Mucosa of rectum (tissue), 2 donors: ENCODE results near the gene MPI.

Experiments used
- H3K27ac ChIP-seq, 2 donors: one replicate each; pipeline ENCODE4 v1.7.0; 2013; ENCODE audit warnings: inconsistent platforms in 2 of 2, low read depth in 2 of 2, low read length in 2 of 2
- H3K27me3 ChIP-seq, 2 donors: one replicate each; pipeline ENCODE4 v1.7.0; 2013; ENCODE audit warnings: low read length in 2 of 2; ENCODE audit not compliant: control insufficient read depth in 2 of 2, insufficient read depth in 2 of 2
- H3K36me3 ChIP-seq, 2 donors: one replicate each; pipeline ENCODE4 v1.7.0; 2013; ENCODE audit warnings: low read length in 2 of 2; ENCODE audit not compliant: control insufficient read depth in 2 of 2, insufficient read depth in 2 of 2
- H3K4me1 ChIP-seq, 2 donors: one replicate each; pipeline ENCODE4 v1.7.0; 2013; ENCODE audit warnings: low read length in 2 of 2, mild to moderate bottlenecking in 1 of 2; ENCODE audit not compliant: control insufficient read depth in 2 of 2, insufficient read depth in 2 of 2
- H3K4me3 ChIP-seq, 2 donors: one replicate each; pipeline ENCODE4 v1.7.0; 2013; ENCODE audit warnings: low read length in 2 of 2
- H3K9ac ChIP-seq, 2 donors: one replicate each; pipeline ENCODE4 v1.7.0; 2013; ENCODE audit warnings: low read length in 2 of 2, low read depth in 1 of 2, mild to moderate bottlenecking in 1 of 2
- H3K9me3 ChIP-seq, 2 donors: one replicate each; pipeline ENCODE4 v1.7.0; 2013; ENCODE audit warnings: low read length in 2 of 2; ENCODE audit not compliant: control insufficient read depth in 2 of 2
- donor health status: healthy.
- donor health status: Normal muscosa, but diverticular disease.

Gene MPI

GRCh38 chr15:74889883-74890664 is at the start of gene MPI:
MPI (plus strand) TSS chr15:74890042; CDS start chr15:74890074, 32 bp downstream.
- peaks cover 40% of the 10 kb centered on the region in 2 donors for H3K4me1 ChIP-seq
- peak within 1 kb of the TSS; percentile 51 to 86 for H3K27ac ChIP-seq

GRCh38 chr15:74840851-74841775 is 48.7 kb upstream of the MPI start:
- Histone ChIP-seq H3K9me3 (no peaks in the 10 kb centered on the region), H3K9ac (no peak overlapping the region), H3K4me1 (peaks cover 23 to 27% of the 10 kb centered on the region in 2 donors), H3K27me3 (no peaks in the 10 kb centered on the region), H3K27ac (no peak overlapping the region), H3K4me3 (peak overlapping the region in 1 of 2 donors; percentile 88), H3K36me3 (peaks cover 22 to 57% of the 10 kb centered on the region in 2 donors)

More at GRCh38 chr15:74889883-74890664, at the start of gene MPI:
- Histone ChIP-seq H3K36me3 (peaks cover 0 to 9% of the 10 kb centered on the region in 2 donors), H3K27me3 (no peaks in the 10 kb centered on the region), H3K4me3 (peak within 1 kb of the TSS; percentile 84 to 95), H3K9ac (peak within 1 kb of the TSS; percentile 85), H3K9me3 (no peaks in the 10 kb centered on the region)

DNA sequence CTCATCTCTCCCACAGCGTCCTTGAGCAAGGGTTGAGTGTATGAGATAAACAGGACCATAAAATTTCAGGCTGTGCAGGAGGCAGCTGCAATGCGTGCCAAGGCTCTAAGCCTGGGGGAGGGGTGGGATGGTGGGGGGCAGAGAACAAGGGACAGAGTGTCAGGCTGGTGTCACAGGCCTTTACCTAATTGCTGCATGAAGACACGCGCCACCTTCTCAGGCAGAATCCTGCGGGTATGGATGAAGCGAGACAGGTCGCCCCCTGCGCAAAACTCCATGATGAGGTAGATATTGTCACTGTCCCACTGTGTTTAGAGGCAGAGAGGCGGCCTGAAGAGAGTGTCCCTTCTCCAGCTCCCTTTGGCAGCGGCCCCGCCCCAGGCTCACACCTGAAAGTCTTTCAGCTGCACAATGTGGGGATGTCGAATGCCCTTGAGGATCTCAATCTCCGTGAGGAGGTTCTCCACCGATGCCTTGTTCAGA is 47.9 kb upstream of the MPI start:
- Histone ChIP-seq H3K4me1 (peaks cover 23 to 27% of the 10 kb centered on the region in 2 donors), H3K9me3 (no peaks in the 10 kb centered on the region), H3K27me3 (no peaks in the 10 kb centered on the region), H3K36me3 (peaks cover 22 to 54% of the 10 kb centered on the region in 2 donors), H3K27ac (no peak overlapping the region), H3K9ac (peak overlapping the region; percentile 80 to 91), H3K4me3 (peak overlapping the region; percentile 88 to 90)

GRCh38 chr15:74842581-74843444 is 47.0 kb upstream of the MPI start, which contains the start of gene ULK3:
ULK3 (minus strand) TSS chr15:74843156; CDS start chr15:74843105, 51 bp downstream.
- peaks cover 23 to 27% of the 10 kb centered on the region in 2 donors for H3K4me1 ChIP-seq
- peak within 1 kb of the TSS; percentile 88 to 90 for H3K4me3 ChIP-seq
- no peaks in the 10 kb centered on the region for H3K9me3 ChIP-seq
- peak within 1 kb of the TSS; percentile 80 to 91 for H3K9ac ChIP-seq
- H3K27ac ChIP-seq = peak within 1 kb of the TSS; percentile 85 to 90
- H3K27me3 ChIP-seq = no peaks in the 10 kb centered on the region
- H3K36me3 ChIP-seq = peaks cover 30 to 58% of the 10 kb centered on the region in 2 donors

GRCh38 chr15:74843445-74843828 is 46.4 kb upstream of the MPI start:
- Histone ChIP-seq H3K36me3 (peaks cover 36 to 59% of the 10 kb centered on the region in 2 donors), H3K4me1 (peaks cover 23 to 27% of the 10 kb centered on the region in 2 donors), H3K4me3 (peak overlapping the region; percentile 61 to 90)

DNA sequence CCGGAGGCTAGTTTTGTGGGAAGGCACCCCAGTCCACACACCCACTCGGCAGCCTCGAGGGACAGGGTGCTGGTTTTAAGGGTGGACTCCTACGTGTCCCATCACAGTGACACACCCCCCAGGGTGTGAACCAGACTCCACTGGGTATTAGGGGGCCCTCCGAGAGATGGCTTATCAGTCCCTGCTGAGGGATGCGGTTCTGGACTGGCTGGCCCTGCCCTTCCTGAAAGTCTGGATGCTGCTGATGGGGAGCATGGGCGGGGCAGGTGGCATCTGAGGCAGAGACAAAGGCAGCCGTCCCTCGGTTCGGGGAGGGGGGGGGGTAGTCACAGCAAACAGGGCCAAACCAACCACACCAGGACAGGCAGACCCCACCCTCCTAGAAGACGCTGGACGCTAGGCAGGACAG is 45.9 kb upstream of the MPI start:
- H3K4me1 ChIP-seq = peaks cover 23 to 27% of the 10 kb centered on the region in 2 donors
- peaks cover 41 to 58% of the 10 kb centered on the region in 2 donors for H3K36me3 ChIP-seq
- H3K9me3 ChIP-seq = no peaks in the 10 kb centered on the region
- H3K9ac ChIP-seq = peak overlapping the region in 1 of 2 donors; percentile 91
- no peaks in the 10 kb centered on the region for H3K27me3 ChIP-seq
- H3K4me3 ChIP-seq = no peak overlapping the region
- H3K27ac ChIP-seq = peak overlapping the region; percentile 21 to 81

More at GRCh38 chr15:74843445-74843828, 46.4 kb upstream of the MPI start:
- no peaks in the 10 kb centered on the region for H3K27me3 ChIP-seq
- H3K27ac ChIP-seq = peak overlapping the region; percentile 75 to 81
- H3K9me3 ChIP-seq = no peaks in the 10 kb centered on the region
- H3K9ac ChIP-seq = peak overlapping the region; percentile 56 to 91

DNA sequence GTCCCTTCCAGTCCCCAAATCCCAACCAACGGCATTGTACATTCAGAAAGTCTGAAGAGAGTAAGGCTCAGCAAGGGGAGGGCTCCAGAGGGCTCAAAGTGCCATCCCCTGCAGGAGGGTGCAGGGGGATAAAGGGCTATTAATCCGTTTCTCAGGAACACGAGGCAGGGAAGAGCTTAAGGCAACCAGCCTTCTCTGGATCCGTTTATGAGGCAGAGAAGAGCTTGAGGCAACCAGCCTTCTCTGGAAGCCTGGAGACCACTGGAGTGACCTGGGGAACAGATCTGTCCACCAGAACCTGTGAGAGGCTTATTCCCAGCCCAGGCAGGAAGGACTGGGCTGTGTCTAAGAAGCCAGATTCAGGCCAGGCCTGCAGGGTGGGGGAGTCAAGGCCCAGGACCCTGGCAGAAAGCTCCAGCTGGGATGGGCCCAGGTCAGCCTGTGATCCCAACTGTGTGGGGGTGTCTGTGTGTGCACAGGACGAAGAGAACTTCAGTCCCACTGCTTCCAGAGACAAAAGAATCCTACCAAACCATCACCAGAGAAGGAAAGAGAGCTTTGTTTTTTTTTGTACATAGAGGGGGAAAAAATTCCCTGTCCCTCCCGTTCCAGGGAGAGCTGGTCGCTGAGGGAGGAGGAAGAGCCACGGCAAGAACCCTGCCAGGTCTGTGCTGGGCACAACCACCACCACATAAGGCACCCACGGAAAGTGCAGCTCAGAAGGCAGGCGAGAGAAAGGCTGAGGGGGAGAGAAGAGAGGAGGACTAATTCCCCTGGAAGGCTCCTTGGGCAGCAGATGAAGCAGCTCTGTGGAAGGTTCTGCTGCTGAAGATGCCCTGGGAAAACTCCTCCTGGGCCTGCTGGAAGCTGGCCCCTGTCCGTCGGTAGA is 45.3 kb upstream of the MPI start:
- Histone ChIP-seq H3K36me3 (peaks cover 41 to 56% of the 10 kb centered on the region in 2 donors), H3K4me3 (no peak overlapping the region), H3K27me3 (no peaks in the 10 kb centered on the region), H3K27ac (peak overlapping the region; percentile 21 to 48), H3K4me1 (peaks cover 23 to 27% of the 10 kb centered on the region in 2 donors), H3K9me3 (no peaks in the 10 kb centered on the region), H3K9ac (peak overlapping the region in 1 of 2 donors; percentile 6)

GRCh38 chr15:74845208-74845568 is 44.7 kb upstream of the MPI start:
- peaks cover 45 to 59% of the 10 kb centered on the region in 2 donors for H3K36me3 ChIP-seq
- peak overlapping the region in 1 of 2 donors; percentile 48 for H3K27ac ChIP-seq
- no peaks in the 10 kb centered on the region for H3K27me3 ChIP-seq
- H3K4me1 ChIP-seq = peaks cover 23 to 27% of the 10 kb centered on the region in 2 donors
- H3K4me3 ChIP-seq = no peak overlapping the region
- no peak overlapping the region for H3K9ac ChIP-seq
- H3K9me3 ChIP-seq = no peaks in the 10 kb centered on the region
